ENCODE data around the gene FLYWCH2.

Gene FLYWCH2

DNA sequence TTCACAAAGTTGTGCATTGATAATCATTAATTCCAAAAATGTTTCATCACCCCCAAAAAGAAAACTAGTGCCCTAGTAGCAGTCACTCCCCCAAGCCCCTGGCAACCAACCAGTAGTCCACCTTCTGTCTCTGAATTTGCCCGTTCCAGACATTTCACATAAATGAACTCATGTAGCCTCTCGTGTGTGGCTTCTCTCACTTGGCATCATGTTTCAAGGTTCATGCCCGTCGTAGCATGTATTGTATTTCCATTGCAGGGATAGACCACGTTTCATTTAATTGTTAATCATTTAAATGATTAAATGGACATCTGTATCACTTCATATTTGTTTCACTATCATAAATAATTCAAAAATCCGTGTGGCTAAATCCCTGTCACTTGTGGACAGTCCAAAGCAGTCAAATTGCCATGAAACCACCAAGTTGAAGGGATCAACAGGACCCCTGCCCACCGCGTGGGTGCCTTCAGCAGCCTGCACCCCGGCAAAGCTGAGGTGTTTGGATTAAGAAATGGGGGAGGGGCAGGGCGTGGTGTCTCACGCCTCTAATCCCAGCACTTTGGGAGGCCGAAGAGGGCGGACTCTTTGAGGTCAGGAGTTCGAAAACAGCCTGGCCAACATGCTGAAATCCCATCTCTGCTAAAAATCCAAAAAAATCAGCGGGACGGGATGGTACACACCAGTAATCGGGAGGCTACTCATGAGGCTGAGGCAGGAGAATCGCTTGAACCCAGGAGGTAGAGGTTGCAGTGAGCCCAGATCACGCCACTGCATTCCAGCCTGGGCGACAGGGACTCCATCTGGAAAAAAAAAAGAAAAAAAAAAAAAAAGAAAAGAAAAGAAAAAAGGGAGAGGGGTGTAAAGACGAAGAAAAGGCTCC, 8.7 kb upstream of the FLYWCH2 start:
- Histone ChIP-seq H4K20me1 (ENCODE audit: low read depth, low read length) (no peaks in the 10 kb centered on the region), H3K9me3 (ENCODE audit: insufficient read depth, low read length) (no peaks in the 10 kb centered on the region), H3K27ac (ENCODE audit: low read depth, low read length) (no peak overlapping the region), H3K9ac (ENCODE audit: low read length) (no peak overlapping the region), H3K9me2 (replicated peaks; ENCODE audit: insufficient read depth, low read length) (no peaks in the 10 kb centered on the region), H3K27me3 (ENCODE audit: low read length) (no peaks in the 10 kb centered on the region), H3K79me2 (ENCODE audit: insufficient read depth, low read length) (no peaks in the 10 kb centered on the region), H2AFZ (ENCODE audit: low read depth, low read length, severe bottlenecking) (no peak overlapping the region), H3K36me3 (ENCODE audit: low read length) (no peaks in the 10 kb centered on the region), H3F3A (ENCODE audit: insufficient read depth) (no peaks in the 10 kb centered on the region), H3K4me2 (ENCODE audit: low read depth, low read length, poor library complexity, severe bottlenecking) (no peak overlapping the region), H3K4me3 (ENCODE audit: insufficient read depth, low read length, poor library complexity, severe bottlenecking) (no peak overlapping the region)
- TF ChIP-seq, protein P1, sequence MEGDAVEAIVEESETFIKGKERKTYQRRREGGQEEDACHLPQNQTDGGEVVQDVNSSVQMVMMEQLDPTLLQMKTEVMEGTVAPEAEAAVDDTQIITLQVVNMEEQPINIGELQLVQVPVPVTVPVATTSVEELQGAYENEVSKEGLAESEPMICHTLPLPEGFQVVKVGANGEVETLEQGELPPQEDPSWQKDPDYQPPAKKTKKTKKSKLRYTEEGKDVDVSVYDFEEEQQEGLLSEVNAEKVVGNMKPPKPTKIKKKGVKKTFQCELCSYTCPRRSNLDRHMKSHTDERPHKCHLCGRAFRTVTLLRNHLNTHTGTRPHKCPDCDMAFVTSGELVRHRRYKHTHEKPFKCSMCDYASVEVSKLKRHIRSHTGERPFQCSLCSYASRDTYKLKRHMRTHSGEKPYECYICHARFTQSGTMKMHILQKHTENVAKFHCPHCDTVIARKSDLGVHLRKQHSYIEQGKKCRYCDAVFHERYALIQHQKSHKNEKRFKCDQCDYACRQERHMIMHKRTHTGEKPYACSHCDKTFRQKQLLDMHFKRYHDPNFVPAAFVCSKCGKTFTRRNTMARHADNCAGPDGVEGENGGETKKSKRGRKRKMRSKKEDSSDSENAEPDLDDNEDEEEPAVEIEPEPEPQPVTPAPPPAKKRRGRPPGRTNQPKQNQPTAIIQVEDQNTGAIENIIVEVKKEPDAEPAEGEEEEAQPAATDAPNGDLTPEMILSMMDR (IDR thresholded peaks at IDR 0.05; ENCODE audit: insufficient read depth, low read length, poor library complexity, severe bottlenecking), result no peak
- TF ChIP-seq EZH2phosphoT487 (conservative IDR thresholded peaks at IDR 0.05; ENCODE audit: low read length), result no peak

DNA sequence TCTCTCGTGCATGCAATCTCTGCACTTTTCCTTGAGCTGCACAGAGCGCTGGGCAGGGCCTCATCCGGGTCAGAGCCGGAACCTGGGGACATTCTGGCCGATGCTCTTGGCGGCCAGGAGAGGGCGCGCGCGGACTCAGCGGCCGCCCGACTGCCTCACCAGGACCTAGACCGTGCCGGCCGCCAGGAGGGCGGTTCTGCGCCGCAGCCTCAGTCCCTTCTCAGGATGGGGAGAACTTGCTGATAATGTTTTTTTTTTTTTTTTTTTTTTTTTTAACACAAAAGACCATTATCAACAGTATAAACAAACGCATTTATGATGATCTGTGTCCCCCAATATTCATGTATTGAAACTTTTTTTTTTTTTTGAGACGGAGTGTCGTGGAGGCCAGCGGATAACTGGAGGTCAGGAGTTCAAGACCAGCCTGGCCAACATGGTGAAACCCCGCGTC, 8.1 kb upstream of the FLYWCH2 start:
- no peaks in the 10 kb centered on the region for H3K36me3 ChIP-seq (ENCODE audit: low read length)
- TF ChIP-seq EZH2phosphoT487 (conservative IDR thresholded peaks at IDR 0.05; ENCODE audit: low read length), result no peak
- TF ChIP-seq, protein P1 (IDR thresholded peaks at IDR 0.05; ENCODE audit: insufficient read depth, low read length, poor library complexity, severe bottlenecking), result peak; percentile 81
- no peaks in the 10 kb centered on the region for H3K27me3 ChIP-seq (ENCODE audit: low read length)
- no peaks in the 10 kb centered on the region for H3F3A ChIP-seq (ENCODE audit: insufficient read depth)
- no peaks in the 10 kb centered on the region for H4K20me1 ChIP-seq (ENCODE audit: low read depth, low read length)
- no peak overlapping the region for H3K4me3 ChIP-seq (ENCODE audit: insufficient read depth, low read length, poor library complexity, severe bottlenecking)
- H3K9me2 ChIP-seq (replicated peaks; ENCODE audit: insufficient read depth, low read length), result no peaks in the 10 kb centered on the region
- no peak overlapping the region for H2AFZ ChIP-seq (ENCODE audit: low read depth, low read length, severe bottlenecking)
- no peaks in the 10 kb centered on the region for H3K79me2 ChIP-seq (ENCODE audit: insufficient read depth, low read length)
- peaks cover 7% of the 10 kb centered on the region for H3K9me3 ChIP-seq (ENCODE audit: insufficient read depth, low read length)
- H3K9ac ChIP-seq (ENCODE audit: low read length), result no peak overlapping the region
- H3K4me2 ChIP-seq (ENCODE audit: low read depth, low read length, poor library complexity, severe bottlenecking), result no peak overlapping the region
- H3K27ac ChIP-seq (ENCODE audit: low read depth, low read length), result no peak overlapping the region

DNA sequence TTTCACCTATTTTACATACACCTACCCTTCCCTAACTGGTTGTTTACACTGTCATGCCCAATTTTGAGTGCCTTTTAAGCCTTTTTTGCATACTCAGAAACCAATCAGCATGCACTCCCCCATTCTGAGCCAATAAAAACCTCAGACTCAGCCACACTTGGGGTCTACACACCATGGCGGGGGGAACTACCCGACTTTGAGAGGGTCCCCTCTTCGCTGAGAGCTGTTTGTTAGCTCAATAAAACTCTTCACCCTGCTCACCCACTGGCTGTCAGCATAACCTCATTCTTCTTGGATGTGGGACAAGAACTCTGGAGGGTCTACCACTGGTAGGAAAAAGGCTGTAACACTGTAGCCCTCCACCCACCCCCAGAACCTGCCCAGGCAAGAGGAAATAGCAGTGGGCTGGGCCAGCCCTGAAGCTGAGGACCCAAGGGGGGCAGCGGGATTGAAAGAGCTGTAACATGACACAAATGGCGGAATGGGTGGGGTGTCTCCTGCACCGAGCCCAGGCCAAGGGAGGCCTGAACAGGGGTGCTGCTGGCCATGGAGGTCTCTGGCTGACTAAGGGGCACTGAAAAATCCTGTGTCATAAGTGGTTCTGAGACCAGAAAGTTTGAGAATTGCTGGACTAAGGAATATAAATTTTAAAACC, 3.0 kb upstream of the FLYWCH2 start:
- no peak overlapping the region for H3K4me2 ChIP-seq (ENCODE audit: low read depth, low read length, poor library complexity, severe bottlenecking)
- TF ChIP-seq, protein P1 (IDR thresholded peaks at IDR 0.05; ENCODE audit: insufficient read depth, low read length, poor library complexity, severe bottlenecking), result no peak
- TF ChIP-seq EZH2phosphoT487 (conservative IDR thresholded peaks at IDR 0.05; ENCODE audit: low read length), result no peak

More for the DNA sequence above, 3.0 kb upstream of the FLYWCH2 start:
- no peaks in the 10 kb centered on the region for H3F3A ChIP-seq (ENCODE audit: insufficient read depth)
- H3K27ac ChIP-seq (ENCODE audit: low read depth, low read length), result no peak overlapping the region
- H2AFZ ChIP-seq (ENCODE audit: low read depth, low read length, severe bottlenecking), result no peak overlapping the region
- no peaks in the 10 kb centered on the region for H3K27me3 ChIP-seq (ENCODE audit: low read length)
- H3K79me2 ChIP-seq (ENCODE audit: insufficient read depth, low read length), result peaks cover 4% of the 10 kb centered on the region; the same call in 1 of the 2 replicates
- no peaks in the 10 kb centered on the region for H3K36me3 ChIP-seq (ENCODE audit: low read length)
- no peaks in the 10 kb centered on the region for H3K9me2 ChIP-seq (replicated peaks; ENCODE audit: insufficient read depth, low read length)
- no peak overlapping the region for H3K4me3 ChIP-seq (ENCODE audit: insufficient read depth, low read length, poor library complexity, severe bottlenecking)
- no peak overlapping the region for H3K9ac ChIP-seq (ENCODE audit: low read length)
- peaks cover 10% of the 10 kb centered on the region for H3K9me3 ChIP-seq (ENCODE audit: insufficient read depth, low read length)
- H4K20me1 ChIP-seq (ENCODE audit: low read depth, low read length), result no peaks in the 10 kb centered on the region
